MM.1S (cell line): ENCODE results near the gene FADD.

Source experiments
- EZH2phosphoT487 ChIP-seq: fragments of 300-600 bp; sonication (generic); IDR thresholded peaks from 2 replicates; pipeline ENCODE4 v1.6.1; 2018; ENCODE audit warnings: antibody characterized with exemption, low read length
- TF ChIP-seq, protein P1 (sequence below): fragments of 300-600 bp; sonication (generic); IDR thresholded peaks from 2 replicates; pipeline ENCODE4 v1.5.1; 2016; ENCODE audit warnings: antibody characterized with exemption, low read length, mixed read lengths

DNA sequence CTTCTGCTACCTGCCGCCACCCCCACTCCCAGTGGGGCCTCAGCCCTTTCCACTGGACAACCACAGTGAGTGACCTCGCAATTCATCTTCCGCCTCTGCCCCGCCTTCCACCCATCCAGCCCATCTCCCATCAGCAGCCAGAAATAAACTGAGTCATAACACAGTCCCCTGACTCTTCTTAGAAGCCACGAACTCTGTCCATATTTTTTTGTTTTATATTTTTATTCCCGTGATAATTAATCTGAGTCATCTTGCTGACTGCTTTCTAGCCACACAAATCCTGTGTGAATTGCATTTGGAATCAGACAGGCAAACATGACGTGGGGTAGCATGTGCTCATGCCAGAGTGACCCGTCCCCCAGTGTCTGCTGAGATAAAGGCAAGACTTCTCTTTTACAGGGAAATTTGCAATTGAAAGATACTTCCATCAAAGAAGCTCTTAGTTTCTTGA is 7.0 kb downstream of the FADD start:
- TF ChIP-seq, protein P1, sequence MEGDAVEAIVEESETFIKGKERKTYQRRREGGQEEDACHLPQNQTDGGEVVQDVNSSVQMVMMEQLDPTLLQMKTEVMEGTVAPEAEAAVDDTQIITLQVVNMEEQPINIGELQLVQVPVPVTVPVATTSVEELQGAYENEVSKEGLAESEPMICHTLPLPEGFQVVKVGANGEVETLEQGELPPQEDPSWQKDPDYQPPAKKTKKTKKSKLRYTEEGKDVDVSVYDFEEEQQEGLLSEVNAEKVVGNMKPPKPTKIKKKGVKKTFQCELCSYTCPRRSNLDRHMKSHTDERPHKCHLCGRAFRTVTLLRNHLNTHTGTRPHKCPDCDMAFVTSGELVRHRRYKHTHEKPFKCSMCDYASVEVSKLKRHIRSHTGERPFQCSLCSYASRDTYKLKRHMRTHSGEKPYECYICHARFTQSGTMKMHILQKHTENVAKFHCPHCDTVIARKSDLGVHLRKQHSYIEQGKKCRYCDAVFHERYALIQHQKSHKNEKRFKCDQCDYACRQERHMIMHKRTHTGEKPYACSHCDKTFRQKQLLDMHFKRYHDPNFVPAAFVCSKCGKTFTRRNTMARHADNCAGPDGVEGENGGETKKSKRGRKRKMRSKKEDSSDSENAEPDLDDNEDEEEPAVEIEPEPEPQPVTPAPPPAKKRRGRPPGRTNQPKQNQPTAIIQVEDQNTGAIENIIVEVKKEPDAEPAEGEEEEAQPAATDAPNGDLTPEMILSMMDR, result no peak
- TF ChIP-seq EZH2phosphoT487, result no peak
